HepG2 (cell line): ENCODE data around the gene SYNJ2. TPM values are rescaled to one million over a fixed set of nuclear protein-coding genes. Genes with fewer than 3 reads are reported as not detected.

Experiments
- AKAP8 ChIP-seq: sonication (generic); formaldehyde crosslinking; IDR thresholded peaks from 2 replicates; pipeline ENCODE4 v1.5.1; 2020; ENCODE audit warnings: mild to moderate bottlenecking, missing genetic modification reagents
- CBFB ChIP-seq: sonication (generic); formaldehyde crosslinking; IDR thresholded peaks from 2 replicates; pipeline ENCODE4 v1.4.0; 2020; ENCODE audit warnings: missing genetic modification reagents
- DPF2 ChIP-seq: sonication (generic); formaldehyde crosslinking; IDR thresholded peaks from 2 replicates; pipeline ENCODE4 v1.4.0; 2020; ENCODE audit warnings: mild to moderate bottlenecking, low read depth, missing genetic modification reagents, borderline replicate concordance
- DR1 ChIP-seq: sonication (generic); formaldehyde crosslinking; IDR thresholded peaks from 2 replicates; pipeline ENCODE4 v1.8.0; 2021; ENCODE audit warnings: mild to moderate bottlenecking, missing genetic modification reagents, inconsistent platforms
- FLYWCH1 ChIP-seq: sonication (generic); formaldehyde crosslinking; IDR thresholded peaks from 2 replicates; pipeline ENCODE4 v1.8.1; 2023; ENCODE audit warnings: mild to moderate bottlenecking, missing genetic modification reagents
- KMT2B ChIP-seq: IDR thresholded peaks from 2 replicates; pipeline ENCODE4 v1.6.1; 2016; ENCODE audit warnings: missing genetic modification reagents, missing compliant biosample characterization
- MAFK ChIP-seq, 2 experiments: IDR thresholded peaks in 1 of 2; conservative IDR thresholded peaks in 1 of 2; 2 replicates each; pipeline ENCODE4 v1.6.1; 2011; ENCODE audit warnings: improper control_type of control experiment in 2 of 2, low read length in 2 of 2
- MBD4 ChIP-seq: IDR thresholded peaks from 2 replicates; pipeline ENCODE4 v1.6.1; 2012; ENCODE audit warnings: low read length, inconsistent platforms, borderline replicate concordance
- NAIF1 ChIP-seq: sonication (generic); formaldehyde crosslinking; IDR thresholded peaks from 2 replicates; pipeline ENCODE4 v1.5.0; 2020; ENCODE audit warnings: mild to moderate bottlenecking, missing genetic modification reagents, borderline replicate concordance
- NFYB ChIP-seq: sonication (generic); formaldehyde crosslinking; IDR thresholded peaks from 2 replicates; pipeline ENCODE4 v1.4.0; 2020; ENCODE audit warnings: missing genetic modification reagents
- NKX3-1 ChIP-seq: sonication (generic); formaldehyde crosslinking; IDR thresholded peaks from 2 replicates; pipeline ENCODE4 v1.5.0; 2020; ENCODE audit warnings: missing genetic modification reagents
- SP140L ChIP-seq: sonication (generic); formaldehyde crosslinking; IDR thresholded peaks from 2 replicates; pipeline ENCODE4 v1.4.0; 2020; ENCODE audit warnings: missing genetic modification reagents, borderline replicate concordance
- ZFYVE20 ChIP-seq: sonication (generic); formaldehyde crosslinking; IDR thresholded peaks from 2 replicates; pipeline ENCODE4 v1.8.0; 2023; ENCODE audit warnings: low read depth, mild to moderate bottlenecking, moderate library complexity, missing genetic modification reagents, borderline replicate concordance
- ZNF136 ChIP-seq: sonication (generic); formaldehyde crosslinking; IDR thresholded peaks from 2 replicates; pipeline ENCODE4 v1.8.1; 2022; ENCODE audit warnings: low read depth, mild to moderate bottlenecking, moderate library complexity, missing genetic modification reagents
- ZNF33B ChIP-seq: sonication (generic); formaldehyde crosslinking; IDR thresholded peaks from 2 replicates; pipeline ENCODE4 v1.5.1; 2020; ENCODE audit warnings: mild to moderate bottlenecking, missing genetic modification reagents
- ZNF34 ChIP-seq: sonication (generic); formaldehyde crosslinking; IDR thresholded peaks from 2 replicates; pipeline ENCODE4 v1.4.0; 2020; ENCODE audit warnings: mild to moderate bottlenecking, missing genetic modification reagents, borderline replicate concordance
- ZNF558 ChIP-seq: sonication (generic); formaldehyde crosslinking; IDR thresholded peaks from 2 replicates; pipeline ENCODE4 v1.9.0; 2022; ENCODE audit warnings: mild to moderate bottlenecking, missing genetic modification reagents, borderline replicate concordance
- ZNF879 ChIP-seq: sonication (generic); formaldehyde crosslinking; IDR thresholded peaks from 2 replicates; pipeline ENCODE4 v1.8.1; 2023; ENCODE audit warnings: missing genetic modification reagents
- polyA plus RNA-seq, 8 experiments: library from polyadenylated mRNA; depleted of rRNA in 3 of 8; stranded (reverse) in 7 of 8; unstranded in 1 of 8; fragments of >200 nt; fragmentation: Illumina TruSeq in 4 of 8; extraction: Trizol in 4 of 8; gene quantifications; 2 replicates each; pipeline versions ENCODE4 v1.2.1 to v1.2.3, GENCODE V29; 2011 to 2016; ENCODE audit warnings: low read depth in 4 of 8, missing spikeins in 1 of 8, mixed read lengths in 1 of 8; ENCODE audit not compliant: insufficient read depth in 1 of 8
- total RNA-seq, 5 experiments: library from RNA; depleted of rRNA; stranded (reverse); fragments of >200 nt; fragmentation: Illumina TruSeq; extraction: Trizol; gene quantifications; 2 replicates each; pipeline ENCODE4 v1.2.3, GENCODE V29; 2016; ENCODE audit warnings: low read depth in 1 of 5
- TF ChIP-seq, protein P1 (sequence below): sonication (generic); formaldehyde crosslinking; IDR thresholded peaks from 2 replicates; pipeline ENCODE4 v1.8.0; 2022; ENCODE audit warnings: low read depth, missing genetic modification reagents
- TF ChIP-seq, protein P2 (sequence below): sonication (generic); formaldehyde crosslinking; IDR thresholded peaks from 2 replicates; pipeline ENCODE4 v1.4.0; 2020; ENCODE audit warnings: missing genetic modification reagents
- TF ChIP-seq, protein P3 (sequence below): sonication (generic); formaldehyde crosslinking; IDR thresholded peaks from 2 replicates; pipeline ENCODE4 v1.4.0; 2020; ENCODE audit warnings: mild to moderate bottlenecking, low read depth, missing genetic modification reagents

Gene SYNJ2
- total and polyA plus RNA-seq, 2 of the 13 experiments (the other 11 are each of a cell fraction or from before 2014, with no cell fraction given): 39.1 to 57.6 TPM

DNA sequence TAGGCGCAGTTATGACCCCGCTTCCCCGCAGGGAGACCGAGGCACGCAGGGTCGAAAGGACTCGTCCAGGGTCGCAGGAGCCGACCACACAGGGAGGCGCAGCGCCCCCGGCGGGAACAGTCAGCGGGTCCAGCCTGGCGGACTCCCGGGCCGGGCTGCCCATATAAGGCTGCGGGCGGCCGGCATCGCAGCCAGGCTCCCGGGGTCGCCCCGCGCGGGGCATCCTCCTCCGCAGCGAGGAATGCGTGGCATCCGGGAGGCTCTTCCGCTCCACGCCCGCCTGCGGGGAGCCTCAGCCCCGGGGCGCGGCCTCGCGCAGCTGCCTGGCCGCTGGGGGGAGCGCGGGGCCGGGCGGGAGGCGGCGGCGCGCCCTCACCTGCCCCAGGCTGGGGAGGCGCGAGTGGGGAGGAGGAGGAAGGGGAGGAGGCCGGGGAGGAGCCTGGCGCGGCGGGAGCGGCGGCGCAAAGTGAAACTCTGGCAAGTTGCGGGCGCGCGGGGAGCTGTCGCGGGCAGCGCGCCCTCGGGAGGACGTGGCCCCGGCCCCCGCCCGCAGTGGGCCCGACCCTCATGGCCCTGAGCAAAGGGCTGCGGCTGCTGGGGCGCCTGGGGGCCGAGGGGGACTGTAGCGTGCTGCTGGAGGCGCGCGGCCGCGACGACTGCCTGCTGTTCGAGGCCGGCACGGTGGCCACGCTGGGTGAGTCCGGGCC is at the start of gene SYNJ2 (continued):
- TF ChIP-seq, protein P1, sequence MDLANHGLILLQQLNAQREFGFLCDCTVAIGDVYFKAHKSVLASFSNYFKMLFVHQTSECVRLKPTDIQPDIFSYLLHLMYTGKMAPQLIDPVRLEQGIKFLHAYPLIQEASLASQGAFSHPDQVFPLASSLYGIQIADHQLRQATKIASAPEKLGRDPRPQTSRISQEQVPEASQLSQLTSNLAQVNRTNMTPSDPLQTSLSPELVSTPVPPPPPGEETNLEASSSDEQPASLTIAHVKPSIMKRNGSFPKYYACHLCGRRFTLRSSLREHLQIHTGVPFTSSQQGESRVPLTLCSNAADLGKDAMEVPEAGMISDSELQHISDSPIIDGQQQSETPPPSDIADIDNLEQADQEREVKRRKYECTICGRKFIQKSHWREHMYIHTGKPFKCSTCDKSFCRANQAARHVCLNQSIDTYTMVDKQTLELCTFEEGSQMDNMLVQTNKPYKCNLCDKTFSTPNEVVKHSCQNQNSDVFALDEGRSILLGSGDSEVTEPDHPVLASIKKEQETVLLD (CRISPR knock-in tag): peak; percentile 86
- TF ChIP-seq NKX3-1 (CRISPR knock-in tag): no peak
- TF ChIP-seq CBFB: peak; percentile 78
- no peak for TF ChIP-seq MAFK (conservative IDR thresholded peaks at IDR 0.05 in 1 of 2, IDR thresholded peaks at IDR 0.05 in 1 of 2; ENCODE audit: low read length in 2 of 2)
- TF ChIP-seq, protein P2, sequence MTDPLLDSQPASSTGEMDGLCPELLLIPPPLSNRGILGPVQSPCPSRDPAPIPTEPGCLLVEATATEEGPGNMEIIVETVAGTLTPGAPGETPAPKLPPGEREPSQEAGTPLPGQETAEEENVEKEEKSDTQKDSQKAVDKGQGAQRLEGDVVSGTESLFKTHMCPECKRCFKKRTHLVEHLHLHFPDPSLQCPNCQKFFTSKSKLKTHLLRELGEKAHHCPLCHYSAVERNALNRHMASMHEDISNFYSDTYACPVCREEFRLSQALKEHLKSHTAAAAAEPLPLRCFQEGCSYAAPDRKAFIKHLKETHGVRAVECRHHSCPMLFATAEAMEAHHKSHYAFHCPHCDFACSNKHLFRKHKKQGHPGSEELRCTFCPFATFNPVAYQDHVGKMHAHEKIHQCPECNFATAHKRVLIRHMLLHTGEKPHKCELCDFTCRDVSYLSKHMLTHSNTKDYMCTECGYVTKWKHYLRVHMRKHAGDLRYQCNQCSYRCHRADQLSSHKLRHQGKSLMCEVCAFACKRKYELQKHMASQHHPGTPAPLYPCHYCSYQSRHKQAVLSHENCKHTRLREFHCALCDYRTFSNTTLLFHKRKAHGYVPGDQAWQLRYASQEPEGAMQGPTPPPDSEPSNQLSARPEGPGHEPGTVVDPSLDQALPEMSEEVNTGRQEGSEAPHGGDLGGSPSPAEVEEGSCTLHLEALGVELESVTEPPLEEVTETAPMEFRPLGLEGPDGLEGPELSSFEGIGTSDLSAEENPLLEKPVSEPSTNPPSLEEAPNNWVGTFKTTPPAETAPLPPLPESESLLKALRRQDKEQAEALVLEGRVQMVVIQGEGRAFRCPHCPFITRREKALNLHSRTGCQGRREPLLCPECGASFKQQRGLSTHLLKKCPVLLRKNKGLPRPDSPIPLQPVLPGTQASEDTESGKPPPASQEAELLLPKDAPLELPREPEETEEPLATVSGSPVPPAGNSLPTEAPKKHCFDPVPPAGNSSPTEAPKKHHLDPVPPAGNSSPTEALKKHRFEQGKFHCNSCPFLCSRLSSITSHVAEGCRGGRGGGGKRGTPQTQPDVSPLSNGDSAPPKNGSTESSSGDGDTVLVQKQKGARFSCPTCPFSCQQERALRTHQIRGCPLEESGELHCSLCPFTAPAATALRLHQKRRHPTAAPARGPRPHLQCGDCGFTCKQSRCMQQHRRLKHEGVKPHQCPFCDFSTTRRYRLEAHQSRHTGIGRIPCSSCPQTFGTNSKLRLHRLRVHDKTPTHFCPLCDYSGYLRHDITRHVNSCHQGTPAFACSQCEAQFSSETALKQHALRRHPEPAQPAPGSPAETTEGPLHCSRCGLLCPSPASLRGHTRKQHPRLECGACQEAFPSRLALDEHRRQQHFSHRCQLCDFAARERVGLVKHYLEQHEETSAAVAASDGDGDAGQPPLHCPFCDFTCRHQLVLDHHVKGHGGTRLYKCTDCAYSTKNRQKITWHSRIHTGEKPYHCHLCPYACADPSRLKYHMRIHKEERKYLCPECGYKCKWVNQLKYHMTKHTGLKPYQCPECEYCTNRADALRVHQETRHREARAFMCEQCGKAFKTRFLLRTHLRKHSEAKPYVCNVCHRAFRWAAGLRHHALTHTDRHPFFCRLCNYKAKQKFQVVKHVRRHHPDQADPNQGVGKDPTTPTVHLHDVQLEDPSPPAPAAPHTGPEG (CRISPR knock-in tag): no peak; the same call in 1 of the 2 replicates
- no peak; the same call in 1 of the 2 replicates for TF ChIP-seq DPF2 (CRISPR knock-in tag)
- TF ChIP-seq NFYB (CRISPR knock-in tag): no peak; the same call in 1 of the 2 replicates
- no peak; the same call in 1 of the 2 replicates for TF ChIP-seq DR1 (CRISPR knock-in tag)
- TF ChIP-seq ZNF34: no peak
- TF ChIP-seq ZNF879 (CRISPR knock-in tag): no peak
- no peak; the same call in 1 of the 2 replicates for TF ChIP-seq ZFYVE20 (CRISPR knock-in tag)
- no peak; the same call in 1 of the 2 replicates for TF ChIP-seq AKAP8 (CRISPR knock-in tag)
- no peak for TF ChIP-seq ZNF136 (CRISPR knock-in tag)
- TF ChIP-seq ZNF33B (CRISPR knock-in tag): no peak; the same call in 1 of the 2 replicates
- no peak for TF ChIP-seq MBD4
- TF ChIP-seq, protein P3, sequence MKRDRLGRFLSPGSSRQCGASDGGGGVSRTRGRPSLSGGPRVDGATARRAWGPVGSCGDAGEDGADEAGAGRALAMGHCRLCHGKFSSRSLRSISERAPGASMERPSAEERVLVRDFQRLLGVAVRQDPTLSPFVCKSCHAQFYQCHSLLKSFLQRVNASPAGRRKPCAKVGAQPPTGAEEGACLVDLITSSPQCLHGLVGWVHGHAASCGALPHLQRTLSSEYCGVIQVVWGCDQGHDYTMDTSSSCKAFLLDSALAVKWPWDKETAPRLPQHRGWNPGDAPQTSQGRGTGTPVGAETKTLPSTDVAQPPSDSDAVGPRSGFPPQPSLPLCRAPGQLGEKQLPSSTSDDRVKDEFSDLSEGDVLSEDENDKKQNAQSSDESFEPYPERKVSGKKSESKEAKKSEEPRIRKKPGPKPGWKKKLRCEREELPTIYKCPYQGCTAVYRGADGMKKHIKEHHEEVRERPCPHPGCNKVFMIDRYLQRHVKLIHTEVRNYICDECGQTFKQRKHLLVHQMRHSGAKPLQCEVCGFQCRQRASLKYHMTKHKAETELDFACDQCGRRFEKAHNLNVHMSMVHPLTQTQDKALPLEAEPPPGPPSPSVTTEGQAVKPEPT (CRISPR knock-in tag): no peak
- no peak; the same call in 1 of the 2 replicates for TF ChIP-seq SP140L
- no peak for TF ChIP-seq KMT2B
- TF ChIP-seq FLYWCH1 (CRISPR knock-in tag): no peak
- peak; percentile 72; the same call in 1 of the 2 replicates for TF ChIP-seq ZNF558 (CRISPR knock-in tag)
- no peak for TF ChIP-seq NAIF1 (CRISPR knock-in tag)
